Chondrocyte (in vitro differentiated cells): ENCODE results near the gene SMG7. TPM values are rescaled to one million over a fixed set of nuclear protein-coding genes. Genes with fewer than 3 reads are reported as not detected.

ENCODE experiments used
- DNase-seq: peaks from one replicate; pipeline ENCODE4 v3.0.0; 2021; ENCODE audit warnings: mixed read lengths, low spot score
- H3K27ac Mint-ChIP-seq: one replicate; pipeline ENCODE4 v1.8.0; 2021; ENCODE audit warnings: mild to moderate bottlenecking, moderate library complexity, mixed read lengths; ENCODE audit not compliant: unreplicated experiment
- H3K27me3 Mint-ChIP-seq: 2 replicates; pipeline ENCODE4 v1.8.0; 2021; ENCODE audit warnings: low read depth, mixed read lengths
- H3K36me3 Mint-ChIP-seq: 2 replicates; pipeline ENCODE4 v1.8.0; 2021; ENCODE audit warnings: low read depth, mixed read lengths
- H3K4me1 Mint-ChIP-seq: 2 replicates; pipeline ENCODE4 v1.8.0; 2021; ENCODE audit warnings: low read depth, mild to moderate bottlenecking, mixed read lengths
- H3K4me3 Mint-ChIP-seq: one replicate; pipeline ENCODE4 v1.8.0; 2021; ENCODE audit warnings: mild to moderate bottlenecking, moderate library complexity, mixed read lengths; ENCODE audit not compliant: unreplicated experiment
- H3K9me3 Mint-ChIP-seq: 2 replicates; pipeline ENCODE4 v1.8.0; 2021; ENCODE audit warnings: low read depth, mixed read lengths
- CTCF ChIP-seq: fragments of 200-600 bp; sonication (generic); IDR thresholded peaks from 2 replicates; pipeline ENCODE4 v1.5.0; 2021; ENCODE audit warnings: antibody characterized with exemption, mild to moderate bottlenecking, moderate library complexity
- total RNA-seq: library from RNA; stranded (reverse); gene quantifications from 3 replicates; pipeline ENCODE4 v1.2.1, GENCODE V29; 2021

Gene SMG7
- total RNA-seq, 1 donor from 2014 or later: 49.4 TPM

- no peak for DNase-seq
These were observed 123.2 kb downstream of the SMG7 start for GRCh38 chr1:183595537-183595936.

GRCh38 chr1:183596500-183596899 lies 124.2 kb downstream of the SMG7 start:
- no peak for TF ChIP-seq CTCF
- no peak for DNase-seq
- Mint-ChIP-seq H3K27ac (no peak overlapping the region), H3K4me1 (peaks cover 17% of the 10 kb centered on the region), H3K4me3 (no peak overlapping the region), H3K9me3 (no peaks in the 10 kb centered on the region), H3K27me3 (no peaks in the 10 kb centered on the region), H3K36me3 (no peaks in the 10 kb centered on the region)

More at GRCh38 chr1:183595537-183595936, 123.2 kb downstream of the SMG7 start:
- Mint-ChIP-seq H3K9me3 (no peaks in the 10 kb centered on the region), H3K27me3 (no peaks in the 10 kb centered on the region), H3K36me3 (no peaks in the 10 kb centered on the region), H3K4me1 (peaks cover 14% of the 10 kb centered on the region), H3K4me3 (no peak overlapping the region), H3K27ac (no peak overlapping the region)
- no peak for TF ChIP-seq CTCF

GRCh38 chr1:183597656-183598347 lies 125.5 kb downstream of the SMG7 start:
- Mint-ChIP-seq H3K27ac (no peak overlapping the region), H3K27me3 (no peaks in the 10 kb centered on the region), H3K4me3 (no peak overlapping the region), H3K4me1 (peaks cover 17% of the 10 kb centered on the region), H3K36me3 (no peaks in the 10 kb centered on the region), H3K9me3 (no peaks in the 10 kb centered on the region)
- TF ChIP-seq CTCF: no peak
- DNase-seq: no peak

- peaks cover 18% of the 10 kb centered on the region for H3K4me1 Mint-ChIP-seq
- DNase-seq: no peak
These were observed 126.1 kb downstream of the SMG7 start for GRCh38 chr1:183598386-183598785.

GRCh38 chr1:183600136-183600535 lies 127.8 kb downstream of the SMG7 start:
- Mint-ChIP-seq H3K27me3 (no peaks in the 10 kb centered on the region), H3K9me3 (no peaks in the 10 kb centered on the region), H3K4me3 (no peak overlapping the region), H3K27ac (no peak overlapping the region), H3K4me1 (peaks cover 34% of the 10 kb centered on the region), H3K36me3 (no peaks in the 10 kb centered on the region)
- TF ChIP-seq CTCF: no peak
- no peak for DNase-seq

More at GRCh38 chr1:183598386-183598785, 126.1 kb downstream of the SMG7 start:
- no peak overlapping the region for H3K4me3 Mint-ChIP-seq
- no peak for TF ChIP-seq CTCF
- no peaks in the 10 kb centered on the region for H3K9me3 Mint-ChIP-seq
- no peaks in the 10 kb centered on the region for H3K27me3 Mint-ChIP-seq
- H3K36me3 Mint-ChIP-seq: no peaks in the 10 kb centered on the region
- no peak overlapping the region for H3K27ac Mint-ChIP-seq
